ENCODE data around the gene SDHAF3.
A peak's percentile ranks its signal among the peaks of the same experiment; 100 is the strongest.

GRCh38 chr7:97179454-97180104 lies 62.1 kb downstream of the SDHAF3 start:
- no peak for TF ChIP-seq POLR2A (IDR thresholded peaks at IDR 0.05)
- TF ChIP-seq CTCF (IDR thresholded peaks at IDR 0.05), result peak in 2 of 3 donors; percentile 21 to 64

Measured in ovary (tissue), 3 donors.